Bronchial epithelial cell (primary cell): Measurements from ENCODE around the gene CLEC4M. TPM values are rescaled to one million over a fixed set of nuclear protein-coding genes. Genes with fewer than 3 reads are reported as not detected.
"Not testable (repeated sequence)": the region's sequence is repeated elsewhere in the genome, so short reads cannot be mapped to it uniquely, and the experiment has no call there.

Experiments
- DNase-seq: peaks from one replicate; pipeline ENCODE4 v3.0.0-alpha.2; 2010; ENCODE audit warnings: low read depth
- FAIRE-seq: peaks from 2 replicates; lab custom pipeline; 2011; peaks lifted over from hg19 to GRCh38; lab: Jason Lieb, UNC
- H3K27me3 ChIP-seq: 2 replicates; pipeline ENCODE4 v1.5.1; 2011; ENCODE audit warnings: low read length; ENCODE audit not compliant: control insufficient read depth, insufficient read depth
- H3K36me3 ChIP-seq: 2 replicates; pipeline ENCODE4 v1.5.1; 2011; ENCODE audit warnings: low read length; ENCODE audit not compliant: control insufficient read depth, insufficient read depth
- H3K4me3 ChIP-seq: 2 replicates; pipeline ENCODE4 v1.5.1; 2011; ENCODE audit warnings: mild to moderate bottlenecking, low read depth, low read length, control low read depth
- total RNA-seq: library from RNA; depleted of rRNA; stranded (reverse); fragments of >200 nt; gene quantifications from 2 replicates; pipeline ENCODE4 v1.2.1, GENCODE V29; 2014
- TF ChIP-seq, protein P1 (sequence below): IDR thresholded peaks from 2 replicates; pipeline ENCODE4 v1.5.1; 2011; ENCODE audit warnings: mild to moderate bottlenecking, moderate library complexity, low read length, control low read depth, inconsistent platforms; ENCODE audit not compliant: insufficient read depth, severe bottlenecking

The CLEC4M gene
- total RNA-seq, 1 donor from 2014 or later: not detected

DNA sequence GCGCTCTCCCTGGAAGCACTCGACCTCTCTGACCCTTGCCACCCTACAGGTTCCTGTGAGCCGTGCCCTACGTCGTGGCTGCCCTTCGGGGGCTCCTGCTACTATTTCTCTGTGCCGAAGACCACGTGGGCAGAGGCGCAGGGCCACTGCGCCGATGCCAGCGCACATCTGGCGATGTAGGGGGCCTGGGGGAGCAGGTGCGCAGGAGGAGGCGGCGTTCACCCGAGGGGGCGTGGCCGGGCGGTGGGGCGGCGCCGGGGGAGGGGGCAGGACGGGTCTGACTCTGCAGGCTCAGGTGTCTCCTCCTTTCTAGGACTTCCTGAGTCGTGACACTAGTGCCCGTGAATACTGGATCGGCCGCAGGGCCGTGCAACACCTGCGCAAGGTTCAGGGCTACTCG is 26.4 kb downstream of the CLEC4M start:
- no peak overlapping the region for H3K4me3 ChIP-seq
- DNase-seq (no peak), FAIRE-seq (no peak)
- no peaks in the 10 kb centered on the region for H3K36me3 ChIP-seq
- peaks cover 6% of the 10 kb centered on the region for H3K27me3 ChIP-seq
- TF ChIP-seq, protein P1, sequence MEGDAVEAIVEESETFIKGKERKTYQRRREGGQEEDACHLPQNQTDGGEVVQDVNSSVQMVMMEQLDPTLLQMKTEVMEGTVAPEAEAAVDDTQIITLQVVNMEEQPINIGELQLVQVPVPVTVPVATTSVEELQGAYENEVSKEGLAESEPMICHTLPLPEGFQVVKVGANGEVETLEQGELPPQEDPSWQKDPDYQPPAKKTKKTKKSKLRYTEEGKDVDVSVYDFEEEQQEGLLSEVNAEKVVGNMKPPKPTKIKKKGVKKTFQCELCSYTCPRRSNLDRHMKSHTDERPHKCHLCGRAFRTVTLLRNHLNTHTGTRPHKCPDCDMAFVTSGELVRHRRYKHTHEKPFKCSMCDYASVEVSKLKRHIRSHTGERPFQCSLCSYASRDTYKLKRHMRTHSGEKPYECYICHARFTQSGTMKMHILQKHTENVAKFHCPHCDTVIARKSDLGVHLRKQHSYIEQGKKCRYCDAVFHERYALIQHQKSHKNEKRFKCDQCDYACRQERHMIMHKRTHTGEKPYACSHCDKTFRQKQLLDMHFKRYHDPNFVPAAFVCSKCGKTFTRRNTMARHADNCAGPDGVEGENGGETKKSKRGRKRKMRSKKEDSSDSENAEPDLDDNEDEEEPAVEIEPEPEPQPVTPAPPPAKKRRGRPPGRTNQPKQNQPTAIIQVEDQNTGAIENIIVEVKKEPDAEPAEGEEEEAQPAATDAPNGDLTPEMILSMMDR: no peak

DNA sequence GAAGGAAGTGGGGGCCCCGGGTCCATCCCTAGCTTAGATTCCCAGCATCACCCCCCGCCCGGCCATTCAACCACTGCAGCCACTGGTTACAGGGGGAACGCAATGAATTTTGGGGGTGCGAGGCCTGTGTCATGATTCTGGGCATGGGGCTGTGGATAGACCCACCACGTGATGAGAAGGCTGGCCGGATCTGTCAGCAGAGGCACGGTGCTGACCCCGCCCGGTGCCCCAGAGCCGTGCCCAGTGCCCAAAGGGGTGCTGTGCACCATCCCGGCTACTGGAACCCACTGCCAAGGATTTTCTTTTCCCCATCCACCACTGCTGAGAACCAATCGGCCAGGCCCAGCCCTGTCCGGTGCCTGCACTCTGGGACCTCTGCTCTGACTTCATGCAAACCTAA is 27.4 kb downstream of the CLEC4M start:
- H3K27me3 ChIP-seq: peaks cover 6% of the 10 kb centered on the region
- DNase-seq (no peak), FAIRE-seq (no peak)
- H3K36me3 ChIP-seq: no peaks in the 10 kb centered on the region
- no peak overlapping the region for H3K4me3 ChIP-seq
- TF ChIP-seq, protein P1: no peak

DNA sequence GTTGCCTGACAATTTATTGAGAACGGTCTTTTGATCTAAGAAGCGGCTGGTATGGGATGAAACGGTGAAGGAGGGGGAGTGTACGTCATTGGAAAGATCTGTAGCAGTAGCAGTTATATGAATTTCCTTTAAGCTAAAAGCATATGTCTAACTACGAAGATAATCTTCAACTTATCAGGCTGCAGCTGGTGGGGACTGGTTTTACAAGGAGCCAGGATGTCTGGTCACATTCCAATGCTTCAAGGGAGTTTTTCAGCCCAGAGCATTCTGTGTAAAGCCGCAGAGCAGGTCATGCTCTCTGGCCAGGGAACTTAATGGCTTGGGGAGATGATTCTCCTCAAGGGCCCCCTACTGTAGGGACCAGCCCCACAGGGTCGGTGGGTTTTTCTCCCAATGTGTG is 29.2 kb downstream of the CLEC4M start:
- FAIRE-seq: no peak
- no peaks in the 10 kb centered on the region for H3K36me3 ChIP-seq
- TF ChIP-seq, protein P1: no peak
- DNase-seq: no peak
- H3K27me3 ChIP-seq: peaks cover 6% of the 10 kb centered on the region
- no peak overlapping the region for H3K4me3 ChIP-seq

DNA sequence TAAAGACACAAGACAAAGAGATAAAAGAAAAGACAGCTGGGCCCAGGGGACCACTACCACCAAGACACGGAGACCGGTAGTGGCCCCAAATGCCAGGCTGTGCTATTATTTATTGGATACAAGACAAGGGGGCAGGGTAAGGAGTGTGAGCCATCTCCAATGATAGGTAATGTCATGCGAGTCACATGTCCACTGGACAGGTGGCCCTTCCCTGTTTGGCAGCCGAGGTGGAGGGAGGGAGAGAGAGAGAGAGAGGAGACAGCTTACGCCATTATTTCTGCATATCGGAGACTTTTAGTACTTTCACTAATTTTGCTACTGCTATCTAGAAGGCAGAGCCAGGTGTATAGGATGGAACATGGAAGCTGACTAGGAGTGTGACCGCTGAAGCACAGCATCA is 29.7 kb downstream of the CLEC4M start:
- H3K36me3 ChIP-seq, FAIRE-seq, DNase-seq, H3K27me3 ChIP-seq, H3K4me3 ChIP-seq: not testable (repeated sequence)

DNA sequence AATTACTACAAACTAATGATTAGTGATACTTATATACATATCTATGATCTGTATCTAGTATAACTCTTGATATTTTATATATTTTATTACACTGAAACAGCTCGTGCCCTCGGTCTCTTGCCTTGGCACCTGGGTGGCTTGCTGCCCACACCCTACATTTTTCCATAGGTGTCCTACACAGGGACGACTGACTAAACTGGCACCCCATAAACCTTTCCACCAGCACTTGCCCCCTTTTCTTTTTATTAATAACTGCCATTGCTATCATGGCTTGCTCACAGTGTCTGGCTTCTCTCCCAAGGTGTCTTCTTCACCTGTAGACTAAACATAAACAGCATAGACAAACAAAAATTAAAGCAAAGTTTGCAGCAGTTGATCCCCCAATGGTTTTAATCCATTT is 30.4 kb downstream of the CLEC4M start:
- no peak for DNase-seq
- no peak for FAIRE-seq
- H3K36me3 ChIP-seq: no peaks in the 10 kb centered on the region
- TF ChIP-seq, protein P1: no peak
- H3K27me3 ChIP-seq: peaks cover 6% of the 10 kb centered on the region
- H3K4me3 ChIP-seq: no peak overlapping the region

DNA sequence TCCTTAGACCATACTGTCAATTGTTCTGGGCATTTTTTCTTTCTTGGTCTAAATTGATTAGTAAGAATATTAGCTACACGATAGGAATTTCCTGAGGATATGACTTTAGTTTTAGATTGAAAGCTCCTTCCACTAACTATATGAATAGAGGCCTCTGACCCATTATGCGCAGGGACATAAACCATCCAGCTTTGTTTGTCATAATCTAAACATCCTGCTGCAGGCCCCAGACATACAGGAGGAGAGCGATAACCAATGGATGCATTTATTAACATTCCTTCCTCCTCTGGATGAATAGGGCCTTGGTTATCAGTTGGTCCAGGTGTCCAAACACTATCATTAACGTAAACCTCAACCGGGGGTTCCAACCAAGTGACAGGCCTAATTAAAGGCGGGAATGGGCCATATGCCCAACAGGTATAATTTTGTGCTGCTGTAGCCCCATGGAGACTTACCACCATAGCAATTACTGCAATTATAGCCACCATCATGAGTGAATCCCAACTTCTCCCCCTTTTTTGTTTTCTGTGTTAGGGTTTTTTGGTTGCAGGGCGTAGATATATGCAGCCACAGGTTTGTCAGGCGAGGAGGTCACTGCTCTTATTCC is 32.6 kb downstream of the CLEC4M start:
- TF ChIP-seq, protein P1: no peak
- no peaks in the 10 kb centered on the region for H3K27me3 ChIP-seq

More for the DNA sequence above, 32.6 kb downstream of the CLEC4M start:
- FAIRE-seq (no peak), DNase-seq (peak; percentile 18)
- Histone ChIP-seq H3K4me3 (no peak overlapping the region), H3K36me3 (no peaks in the 10 kb centered on the region)
